NCI-H345 (cell line): Measurements from ENCODE around the gene OR2G2.

Experiments used
- DNase-seq: peaks from one replicate; lab custom pipeline; 2025; lab: John Stamatoyannopoulos, UW

Gene OR2G2, protein sequence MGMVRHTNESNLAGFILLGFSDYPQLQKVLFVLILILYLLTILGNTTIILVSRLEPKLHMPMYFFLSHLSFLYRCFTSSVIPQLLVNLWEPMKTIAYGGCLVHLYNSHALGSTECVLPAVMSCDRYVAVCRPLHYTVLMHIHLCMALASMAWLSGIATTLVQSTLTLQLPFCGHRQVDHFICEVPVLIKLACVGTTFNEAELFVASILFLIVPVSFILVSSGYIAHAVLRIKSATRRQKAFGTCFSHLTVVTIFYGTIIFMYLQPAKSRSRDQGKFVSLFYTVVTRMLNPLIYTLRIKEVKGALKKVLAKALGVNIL

DNA sequence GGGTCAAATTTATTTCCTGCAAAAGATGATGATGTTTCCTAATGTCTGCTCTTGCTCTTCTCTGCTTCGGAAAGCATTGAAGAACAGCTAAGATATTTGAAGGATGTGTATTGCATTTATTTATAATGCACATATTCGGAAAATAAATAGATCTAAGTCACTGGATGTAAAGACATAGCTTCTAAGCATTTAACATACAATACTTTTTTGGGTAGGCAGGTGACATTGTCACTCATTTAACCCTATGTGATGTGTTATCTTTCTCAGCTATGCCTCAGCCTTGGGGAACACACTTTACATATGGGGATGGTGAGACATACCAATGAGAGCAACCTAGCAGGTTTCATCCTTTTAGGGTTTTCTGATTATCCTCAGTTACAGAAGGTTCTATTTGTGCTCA lies at the start of gene OR2G2:
Gene OR2G2 (plus strand): TSS at position 301 of the 400 bp plus-strand sequence. CDS start 0 bp downstream, at position 301.
- no peak for DNase-seq

DNA sequence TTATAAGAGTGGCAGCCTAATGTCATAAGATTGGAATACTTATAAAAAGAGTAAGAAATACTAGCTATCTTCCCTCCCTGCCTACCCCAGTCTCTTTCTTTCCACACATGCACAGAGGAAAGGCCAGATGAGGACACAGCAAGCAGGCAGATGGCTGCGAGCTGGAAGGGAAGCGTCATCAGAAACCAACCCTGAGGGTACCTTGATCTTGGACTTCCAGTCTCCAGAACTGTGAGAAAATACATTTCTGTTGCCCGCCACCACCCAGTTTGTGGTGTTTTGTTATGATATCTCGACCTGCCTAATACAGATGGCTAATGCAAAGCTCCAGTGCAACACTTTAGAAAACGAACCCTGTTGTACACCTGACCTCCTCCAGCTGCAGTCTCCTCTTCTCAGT lies 49.6 kb upstream of the OR2G2 start:
- DNase-seq, result no peak

DNA sequence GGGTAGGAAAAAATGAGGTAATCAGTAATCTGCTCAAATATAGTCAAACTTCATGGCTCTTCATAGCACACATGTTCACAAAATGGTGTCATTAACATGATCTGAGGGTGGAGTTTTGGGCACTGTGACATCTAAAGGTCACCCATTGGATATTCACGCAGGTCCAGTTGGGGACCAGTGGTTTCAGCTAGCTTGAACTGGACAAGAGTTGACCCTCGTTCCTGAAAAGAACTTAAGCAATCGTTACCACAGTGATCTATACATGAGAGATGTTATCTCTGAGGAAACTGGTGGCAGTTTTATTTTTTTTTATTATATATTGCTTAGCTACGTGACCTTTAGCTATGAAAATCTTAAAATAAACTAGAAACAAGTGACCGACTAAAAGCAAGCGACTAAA lies 48.9 kb upstream of the OR2G2 start:
- no peak for DNase-seq

DNA sequence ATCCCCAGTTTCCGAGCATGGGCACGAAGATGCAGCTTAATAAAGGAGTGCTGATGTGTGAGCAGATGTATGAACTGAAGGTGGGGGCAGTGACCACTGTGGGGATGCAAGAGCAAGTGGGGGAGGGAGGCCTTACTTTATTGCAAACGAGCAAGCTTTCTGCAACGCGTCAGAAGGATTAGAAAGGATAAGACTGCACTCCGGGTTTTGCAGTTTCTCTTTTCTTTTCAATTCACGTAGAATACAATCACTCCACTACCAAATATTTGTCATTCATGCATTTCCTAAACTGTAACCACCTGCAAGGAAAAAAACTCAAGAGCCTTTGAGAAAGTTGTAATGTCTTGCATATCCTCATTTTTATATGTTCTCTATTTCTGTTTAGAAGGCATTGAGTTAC lies 47.6 kb upstream of the OR2G2 start:
- DNase-seq, result no peak

DNA sequence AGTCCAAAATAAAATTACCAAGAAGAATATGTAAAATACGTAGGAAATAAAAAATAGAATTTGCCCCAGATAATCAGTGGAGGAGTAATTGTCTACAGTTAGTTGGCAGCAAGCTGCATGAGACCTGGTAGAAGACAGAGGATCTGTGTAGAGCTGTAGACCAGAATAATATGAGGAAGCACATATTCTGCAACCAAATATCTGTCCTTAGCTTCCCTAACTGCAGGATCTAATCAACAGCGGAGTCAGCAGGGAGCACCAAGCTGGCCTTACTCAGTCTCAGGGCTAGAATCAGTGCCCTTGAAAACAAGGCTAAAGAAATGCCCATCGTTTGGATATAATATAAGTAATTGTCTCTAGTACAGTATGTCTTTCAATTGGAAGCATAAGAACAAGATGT lies 45.3 kb upstream of the OR2G2 start:
- no peak for DNase-seq

DNA sequence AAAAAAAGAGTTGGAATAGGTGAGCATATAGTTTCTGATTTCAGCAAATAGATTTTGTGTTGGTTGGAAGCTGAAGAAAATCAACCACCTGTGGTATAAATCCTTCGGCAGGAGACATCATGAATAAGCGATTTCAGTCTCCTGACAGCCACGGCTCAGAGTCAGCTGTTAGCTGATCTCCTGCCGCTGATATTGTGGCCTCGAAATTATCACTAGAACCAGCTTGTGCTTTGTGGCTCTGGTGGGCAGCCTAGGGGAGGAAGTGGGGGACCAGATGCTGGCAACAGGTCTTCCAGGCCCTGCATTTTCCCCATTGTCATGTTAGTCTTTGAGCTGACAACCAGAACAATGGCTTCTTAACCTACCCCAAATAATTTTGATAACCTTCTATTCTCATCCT lies 40.1 kb upstream of the OR2G2 start:
- DNase-seq, result no peak

DNA sequence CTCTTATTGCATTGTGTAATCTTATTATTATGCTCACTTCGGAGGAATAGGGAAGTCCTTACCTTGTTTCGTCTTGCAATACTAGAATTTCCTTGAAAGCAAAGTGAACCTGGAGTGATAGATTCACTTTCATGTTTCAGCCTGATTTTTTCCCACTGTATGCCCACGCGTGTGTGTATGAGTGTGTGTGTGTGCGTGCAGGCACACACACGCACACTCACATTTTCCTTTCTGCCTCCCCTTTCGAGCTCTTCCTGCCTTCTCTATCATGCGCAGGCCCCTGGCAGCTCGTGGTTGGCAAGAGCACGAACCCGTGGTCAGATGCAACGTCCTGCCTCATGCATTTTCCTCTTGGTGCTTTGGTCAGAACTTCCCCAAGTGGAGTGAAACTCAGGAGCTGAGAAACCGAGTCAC lies 39.4 kb upstream of the OR2G2 start, which contains the start of gene GCSAML:
Gene GCSAML (plus strand): TSS at position 366 of the 414 bp plus-strand sequence. CDS start 58 bp downstream, outside the sequence.
- DNase-seq, result no peak

DNA sequence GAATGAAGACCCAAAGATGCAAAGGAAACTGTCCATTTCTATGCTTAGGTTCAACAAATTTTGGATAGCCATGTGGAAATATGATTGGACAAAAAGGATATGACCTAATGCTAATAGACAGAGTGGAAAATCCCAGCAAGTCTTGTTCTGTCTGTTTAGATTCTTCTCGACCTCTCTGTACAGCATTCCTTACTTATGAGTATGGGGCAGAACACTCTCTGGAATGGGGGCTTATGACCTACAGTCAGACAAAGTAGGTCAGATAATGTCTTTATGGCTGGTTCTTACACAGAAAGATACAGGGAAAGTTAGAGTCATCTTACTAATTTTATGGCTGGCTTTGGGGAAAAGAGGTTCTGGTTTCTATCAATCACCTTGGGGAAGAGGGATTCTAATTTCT lies 36.4 kb upstream of the OR2G2 start:
- no peak for DNase-seq

DNA sequence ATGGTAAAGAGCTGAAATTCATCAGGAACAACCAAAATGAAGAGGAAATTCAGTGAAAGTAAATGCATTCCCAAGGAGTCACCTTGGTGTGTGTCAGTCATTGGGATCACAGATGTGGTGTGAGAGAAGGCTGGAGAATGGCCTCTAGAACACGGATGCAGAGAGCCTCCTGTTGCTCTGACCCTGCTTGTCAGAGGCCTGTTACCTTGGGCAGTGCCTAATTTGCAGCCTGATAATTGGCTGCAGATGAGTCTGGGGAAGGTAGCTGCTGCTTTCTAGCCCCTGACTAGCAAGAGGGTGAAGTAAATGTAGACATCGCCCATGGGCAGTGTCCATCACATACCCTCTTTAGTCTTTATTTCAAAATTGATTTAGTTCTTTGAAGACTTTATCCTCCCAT lies 35.9 kb upstream of the OR2G2 start:
- no peak for DNase-seq

DNA sequence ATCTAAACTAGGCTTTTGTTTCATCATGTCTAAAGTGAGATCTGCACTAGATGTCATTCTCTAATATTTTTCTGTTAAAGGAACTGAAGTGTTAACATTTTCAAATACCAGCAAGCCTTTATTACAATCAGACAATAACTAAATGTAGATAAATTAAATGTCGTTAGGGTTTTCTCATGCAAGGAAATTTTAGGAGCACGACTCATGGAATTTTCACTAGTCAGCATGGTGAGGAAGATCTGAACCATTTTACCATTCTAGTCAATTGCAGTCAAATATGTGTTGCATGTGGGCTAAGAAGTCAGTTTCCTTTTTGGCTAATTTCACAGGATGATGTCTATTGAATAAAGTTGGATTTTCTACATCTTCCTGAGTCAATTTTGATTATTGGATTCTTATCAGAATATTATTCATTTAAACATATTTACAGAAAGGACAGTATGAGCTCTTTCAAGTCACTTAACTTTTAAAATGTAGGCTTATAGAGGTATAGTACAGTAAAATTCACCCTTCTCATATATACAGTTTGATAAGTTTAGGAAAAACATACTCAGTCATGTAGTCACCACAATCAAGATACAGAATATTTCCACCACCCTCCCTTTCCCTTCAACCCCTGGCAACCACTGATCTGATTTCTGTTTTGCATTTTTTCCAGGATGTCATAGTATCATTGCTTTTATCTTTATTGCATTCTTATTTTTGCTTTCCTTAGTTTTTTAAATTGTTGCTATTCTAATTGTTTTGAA lies 30.1 kb upstream of the OR2G2 start:
- no peak for DNase-seq

DNA sequence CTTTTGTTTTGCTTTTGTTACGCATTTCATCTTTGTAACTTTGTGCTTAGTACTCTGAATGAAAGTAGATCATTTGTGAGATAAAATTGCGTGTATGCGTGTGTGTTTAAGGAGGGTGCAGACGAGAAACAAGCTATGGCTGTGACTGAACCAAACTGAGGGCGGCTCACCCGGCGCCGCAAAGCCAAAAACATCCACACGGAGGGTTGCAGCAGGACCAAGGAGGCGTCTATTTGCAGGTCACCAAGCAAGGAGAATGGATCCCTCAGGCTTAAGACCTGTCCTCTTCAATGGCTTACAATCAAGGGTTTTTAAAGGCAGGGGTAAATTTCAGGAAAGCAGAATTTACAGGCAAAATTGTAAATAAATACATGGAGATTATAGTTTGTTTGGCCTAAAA lies 26.4 kb upstream of the OR2G2 start:
- DNase-seq, result no peak

DNA sequence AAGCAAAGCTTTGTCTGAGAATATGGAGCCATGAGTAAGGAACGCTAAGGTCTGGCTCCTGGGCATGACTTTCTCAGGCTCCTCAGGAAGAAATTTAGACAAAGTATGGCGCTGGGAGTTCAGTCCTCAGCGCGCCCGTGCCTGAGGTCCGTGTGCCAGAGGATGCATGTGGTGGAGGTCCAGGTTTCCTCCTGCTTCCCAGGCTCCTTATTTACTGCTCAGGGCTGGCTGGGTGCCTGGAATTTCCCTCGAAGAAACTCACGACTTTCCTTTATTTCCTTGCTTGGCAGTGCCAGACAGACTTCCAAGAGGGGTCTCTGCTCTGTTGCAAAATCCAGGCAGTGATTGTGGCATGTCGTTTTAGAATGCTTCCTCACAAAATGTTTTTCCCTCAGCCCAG lies 26.0 kb upstream of the OR2G2 start:
- no peak for DNase-seq

DNA sequence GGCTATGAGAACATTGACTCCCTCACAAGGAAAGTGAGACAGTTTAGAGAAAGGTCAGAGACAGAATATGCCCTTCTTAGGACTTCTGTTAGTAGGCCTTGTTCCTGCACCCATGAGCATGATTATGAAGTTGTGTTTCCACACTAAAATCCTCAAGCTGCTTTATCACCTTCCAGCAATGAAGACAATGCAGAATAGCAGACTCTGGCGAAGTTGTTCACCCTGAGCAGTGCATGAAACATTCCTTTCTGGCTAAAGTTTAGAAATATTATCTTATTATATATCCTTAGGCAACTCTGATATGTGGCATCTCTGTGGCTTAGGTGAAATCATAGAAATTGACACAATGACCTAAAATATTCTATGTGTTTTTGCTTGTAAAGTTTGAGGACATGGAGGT lies 13.9 kb upstream of the OR2G2 start:
- DNase-seq, result no peak

DNA sequence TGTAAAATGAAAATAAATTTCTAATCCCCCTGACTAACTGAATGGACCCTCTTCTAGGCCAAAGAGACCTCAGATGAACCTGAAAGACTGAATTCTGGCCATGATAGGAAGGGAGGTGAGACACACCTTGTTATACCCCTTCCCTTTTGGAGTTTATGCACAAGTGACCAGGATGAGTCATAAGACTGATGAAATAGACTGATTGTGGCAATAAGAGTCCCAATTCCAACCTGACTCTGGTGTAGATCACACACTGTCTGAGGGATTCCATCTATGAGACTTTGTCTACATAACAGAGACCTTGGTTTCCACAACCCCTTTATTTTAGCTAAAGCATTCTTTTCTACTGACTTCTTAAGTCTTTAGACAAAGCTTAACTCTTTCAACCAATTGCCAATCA lies 13.5 kb upstream of the OR2G2 start:
- DNase-seq, result no peak

DNA sequence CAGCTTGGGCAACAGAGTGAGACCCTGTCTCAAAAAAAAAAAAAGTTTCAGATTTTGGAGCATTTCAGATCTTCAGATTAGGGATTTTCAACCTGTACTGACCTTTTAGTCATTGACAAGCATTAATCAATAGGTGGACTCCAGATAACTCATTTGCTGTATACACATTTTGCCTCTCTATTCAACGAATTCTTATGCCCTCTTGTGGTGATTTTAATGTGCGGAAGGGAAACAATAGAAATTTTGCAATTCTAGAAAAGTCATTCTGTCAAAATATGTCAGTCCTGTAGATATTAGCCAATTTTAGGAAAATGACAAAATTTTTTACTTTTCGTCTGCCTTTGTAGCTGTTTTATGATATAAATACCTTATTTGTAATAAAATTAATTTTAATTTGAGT lies 11.6 kb upstream of the OR2G2 start:
- DNase-seq, result no peak

DNA sequence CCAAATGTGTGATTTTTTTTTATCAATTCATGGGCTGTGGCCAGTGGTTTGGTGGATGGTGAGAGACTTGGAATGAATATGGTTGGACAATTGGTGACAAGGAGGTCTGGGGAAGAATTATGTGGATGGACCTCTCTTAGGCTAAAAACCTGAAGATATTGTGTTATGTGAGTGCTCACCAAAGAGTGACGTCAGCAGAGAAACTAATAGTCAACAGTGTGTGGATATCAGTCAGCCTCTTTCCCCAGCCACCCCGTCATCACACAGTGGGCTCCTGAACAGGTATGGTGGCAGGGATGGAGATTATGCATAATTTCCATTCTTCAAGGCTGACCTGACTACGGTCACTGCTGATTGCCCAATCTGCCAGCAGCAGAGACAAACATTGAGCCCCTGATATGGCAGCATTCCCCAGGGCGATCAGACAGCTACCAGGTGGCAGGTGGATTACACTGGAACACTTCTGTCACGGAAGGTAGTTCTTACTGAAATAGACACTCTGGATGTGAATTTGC lies 9.2 kb upstream of the OR2G2 start:
- DNase-seq, result no peak

DNA sequence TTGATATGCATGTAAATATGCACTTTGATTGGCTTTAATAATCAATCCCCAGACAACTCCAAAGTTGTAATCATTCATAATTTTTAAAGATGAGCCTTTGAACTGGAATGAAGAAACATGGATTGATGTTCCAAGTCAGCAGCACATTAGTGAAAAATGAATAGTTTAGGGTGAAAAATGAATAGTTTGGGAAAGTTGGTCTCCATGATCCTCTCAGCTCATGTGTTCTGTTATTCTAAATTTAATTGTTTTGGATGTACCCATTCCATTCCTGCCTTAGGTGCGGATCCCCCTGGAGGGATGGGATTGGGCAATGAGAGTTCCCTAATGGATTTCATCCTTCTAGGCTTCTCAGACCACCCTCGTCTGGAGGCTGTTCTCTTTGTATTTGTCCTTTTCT lies 17.1 kb downstream of the OR2G2 start, which contains the start of gene OR2G3:
Gene OR2G3 (plus strand): TSS at position 301 of the 400 bp plus-strand sequence. CDS start 0 bp downstream, at position 301.
- no peak for DNase-seq

DNA sequence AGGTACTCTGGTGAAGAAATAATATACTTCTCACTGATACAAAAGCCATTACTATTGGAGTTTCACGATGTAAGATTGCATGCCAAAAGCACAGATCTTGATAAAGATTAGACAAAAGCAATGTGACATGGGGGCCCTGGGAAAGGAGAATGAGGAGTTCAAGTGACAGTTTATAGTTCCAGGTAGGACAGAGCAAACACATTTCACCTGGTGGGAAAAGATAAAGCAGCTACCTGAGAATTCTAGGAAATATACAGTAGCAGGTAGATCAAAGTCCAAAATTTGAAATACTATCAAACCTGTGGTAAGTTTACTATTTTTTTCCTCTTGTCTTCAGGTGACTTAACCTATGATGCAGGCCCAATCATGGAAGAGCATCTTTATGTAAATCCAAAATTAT lies 25.2 kb downstream of the OR2G2 start:
- DNase-seq, result no peak

DNA sequence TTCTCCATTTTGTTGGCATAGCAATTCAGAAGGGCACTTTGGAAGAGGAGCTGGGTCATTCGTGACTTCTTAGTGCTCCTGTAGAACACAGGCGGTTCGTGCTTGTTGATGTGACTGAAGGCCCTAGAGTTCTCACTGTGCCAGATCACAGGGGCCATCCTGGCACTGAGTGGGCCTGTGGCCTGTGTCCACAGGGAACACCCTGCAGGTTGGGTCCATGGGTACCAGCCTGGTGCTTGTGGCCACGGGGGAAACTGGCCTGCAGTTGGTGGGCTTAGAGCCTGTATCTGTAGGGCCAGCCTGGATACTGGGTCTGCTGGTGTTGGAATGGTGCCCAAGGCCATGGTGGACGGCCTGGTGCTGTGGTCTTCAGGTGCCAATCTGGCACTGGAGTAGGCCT lies 26.5 kb downstream of the OR2G2 start:
- no peak for DNase-seq

DNA sequence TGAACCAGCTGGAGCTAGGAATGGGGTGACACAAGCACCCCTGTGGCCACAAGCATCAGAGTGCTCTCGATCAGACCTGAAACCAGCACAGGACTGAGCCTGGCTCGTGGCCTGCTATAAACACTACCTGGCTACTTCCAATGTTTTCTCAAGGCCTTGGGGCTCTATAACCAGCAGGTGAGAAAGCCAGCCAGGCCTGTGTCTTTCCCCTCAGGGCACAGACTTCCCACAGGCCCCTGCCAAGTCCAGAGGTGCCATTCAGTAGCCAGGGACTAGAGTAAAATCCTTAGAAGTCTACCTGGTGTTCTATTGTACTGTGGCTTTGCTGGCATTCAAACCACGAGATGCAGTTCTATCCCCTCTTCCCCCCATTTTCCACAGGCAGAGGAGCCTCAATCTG lies 39.8 kb downstream of the OR2G2 start:
- no peak for DNase-seq

DNA sequence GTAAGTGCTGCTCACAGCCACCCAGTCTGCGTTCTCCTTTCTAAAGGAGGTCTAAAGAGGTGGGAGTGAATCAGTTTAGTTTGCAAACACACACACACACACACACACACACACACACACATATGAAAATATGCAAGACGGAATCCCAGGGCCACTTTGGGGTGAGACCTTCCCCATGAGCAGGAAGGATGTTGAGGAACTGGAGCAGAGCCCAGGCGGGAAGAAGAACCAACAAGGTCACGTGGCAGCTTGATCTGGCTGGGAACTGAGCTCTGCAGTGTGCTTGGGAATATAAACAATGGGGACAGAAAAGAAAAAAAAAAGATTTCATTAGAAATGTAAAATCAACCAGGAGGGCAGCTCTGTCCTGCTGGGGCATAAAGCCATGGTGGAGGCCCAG lies 49.9 kb downstream of the OR2G2 start:
- DNase-seq, result no peak

DNA sequence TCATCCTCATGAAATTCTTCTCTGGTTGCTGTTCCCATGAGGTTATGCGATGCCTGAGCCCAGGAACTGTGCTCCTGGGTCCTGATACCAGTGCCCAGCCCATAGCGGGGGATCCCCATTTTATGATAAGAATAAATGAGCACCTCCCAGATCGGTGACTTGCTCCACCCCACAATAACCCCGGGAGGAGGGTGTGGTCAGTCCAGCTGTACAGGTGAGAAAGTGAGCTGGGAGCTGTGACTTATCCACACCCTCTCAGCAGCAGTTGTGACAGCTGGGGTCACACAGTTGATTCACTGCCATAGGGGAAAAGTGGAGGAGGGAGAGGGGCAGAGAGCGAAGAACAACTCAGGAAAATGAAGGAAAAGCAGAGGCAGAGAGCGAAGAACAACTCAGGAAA lies 50.6 kb downstream of the OR2G2 start:
- no peak for DNase-seq
